GM03348 (cell line): ENCODE data around the gene ZSCAN29.

Experiments used
- DNase-seq: peaks from one replicate; pipeline ENCODE4 v3.0.0; 2012; ENCODE audit warnings: low spot score

The ZSCAN29 gene

GRCh38 chr15:43347114-43347513 lies 23.7 kb downstream of the ZSCAN29 start:
- DNase-seq, result no peak

DNA sequence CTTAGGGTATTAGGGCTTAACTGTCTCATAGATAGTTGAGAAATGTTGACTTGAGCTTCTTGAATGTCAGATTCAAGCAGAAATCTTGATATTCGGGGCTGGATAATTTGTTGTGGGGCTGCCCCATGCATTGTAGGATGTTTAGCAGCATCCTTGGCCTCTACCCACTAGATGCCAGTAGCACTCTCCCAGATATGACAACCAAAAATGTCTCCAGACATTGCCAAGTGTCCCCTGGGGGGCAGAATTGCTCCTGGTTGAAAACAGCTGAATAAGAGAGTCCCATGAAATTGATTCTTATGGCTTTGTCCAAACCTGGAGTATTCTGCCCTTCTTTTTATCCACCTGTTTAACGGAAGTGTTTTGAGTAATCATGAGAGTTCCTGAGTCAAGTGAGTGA lies 24.5 kb downstream of the ZSCAN29 start:
- no peak for DNase-seq

DNA sequence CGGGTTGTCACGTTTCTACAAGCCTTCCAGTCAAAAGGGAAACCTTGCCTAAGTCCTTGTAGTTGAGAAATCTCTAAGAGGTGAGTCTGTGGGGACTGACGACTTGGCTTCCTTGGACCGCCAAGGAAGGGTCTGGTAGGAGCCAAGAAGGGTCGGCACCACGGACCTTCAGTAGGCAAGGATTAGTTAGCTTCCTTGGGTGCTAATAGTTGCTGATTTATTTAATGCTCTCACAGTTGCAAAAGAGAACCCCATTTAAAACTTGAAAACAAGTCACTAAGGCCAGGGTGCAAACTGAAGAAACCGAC lies 40.1 kb downstream of the ZSCAN29 start:
- no peak for DNase-seq

- DNase-seq, result peak; percentile 94
Observed at GRCh38 chr15:43329960-43330779, 40.7 kb downstream of the ZSCAN29 start, which contains the start of gene LCMT2. LCMT2 (minus strand) TSS chr15:43330573; CDS start chr15:43330489, 84 bp downstream.

DNA sequence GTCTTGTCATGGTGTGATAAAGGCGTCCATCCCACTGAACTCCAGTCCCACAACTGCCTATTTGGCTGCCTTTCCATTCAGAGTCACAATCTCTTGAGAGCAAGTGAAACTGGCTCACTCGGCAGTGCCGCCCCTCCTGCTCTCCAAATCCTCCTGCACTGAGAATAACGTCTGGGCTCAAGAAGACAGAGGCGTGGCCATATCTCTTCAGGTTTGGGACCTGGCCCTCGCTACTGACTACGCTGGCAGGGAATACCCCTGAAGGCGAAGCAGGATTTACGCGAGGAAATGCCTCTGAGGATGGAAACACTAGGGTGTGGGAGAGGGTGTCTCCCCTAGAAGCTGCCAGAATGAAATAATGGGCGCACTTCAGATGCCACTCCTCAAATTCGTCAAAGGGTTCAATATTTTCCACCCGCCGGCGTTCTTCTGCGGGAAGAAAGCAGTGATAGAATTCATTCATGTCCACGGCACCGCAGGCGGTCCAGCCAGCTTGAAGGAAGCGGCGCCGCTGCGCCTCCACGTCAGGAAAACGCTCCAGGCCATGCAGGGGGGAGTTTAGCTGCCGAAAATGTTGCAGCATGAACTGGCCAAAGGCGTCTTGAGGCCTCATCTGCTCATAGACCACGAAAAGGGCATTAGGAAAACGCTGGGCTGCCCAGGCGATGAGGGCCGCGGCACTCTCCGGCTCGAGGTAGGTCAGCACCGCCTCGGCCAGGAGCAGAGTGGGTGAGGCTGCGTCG lies 41.5 kb downstream of the ZSCAN29 start:
- DNase-seq, result peak; percentile 11

DNA sequence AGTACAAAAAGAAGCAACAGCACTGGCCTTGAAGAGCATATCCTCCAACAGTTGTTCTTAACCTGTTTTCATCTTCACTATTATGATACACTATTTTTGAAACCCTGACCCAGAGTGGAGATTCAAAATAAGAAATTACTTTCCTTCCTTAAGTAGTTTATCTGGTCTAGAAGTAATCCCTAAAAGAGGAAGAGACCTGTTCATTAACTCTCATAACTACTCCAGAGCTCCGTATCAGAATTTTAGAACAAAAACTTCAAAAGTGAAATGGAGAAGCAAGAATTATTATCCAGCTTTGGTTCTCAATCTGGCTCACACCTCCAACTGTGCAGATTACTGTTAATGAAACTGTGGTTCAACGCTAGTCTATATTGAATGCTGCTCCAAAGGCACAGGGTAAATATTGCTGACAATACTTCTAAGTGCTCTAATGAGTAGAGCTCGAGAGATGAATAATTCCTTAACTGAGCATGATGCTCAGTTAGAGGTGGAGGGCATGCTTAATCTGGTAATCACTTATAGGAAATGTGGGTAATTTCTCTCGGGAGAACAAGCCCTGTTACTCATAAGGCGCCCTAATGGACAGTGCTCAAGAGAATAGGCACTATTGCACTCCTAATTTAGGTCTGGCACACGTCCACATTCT lies 45.7 kb downstream of the ZSCAN29 start:
- DNase-seq, result no peak

GRCh38 chr15:43318990-43319771 lies 51.7 kb downstream of the ZSCAN29 start:
- DNase-seq, result no peak

DNA sequence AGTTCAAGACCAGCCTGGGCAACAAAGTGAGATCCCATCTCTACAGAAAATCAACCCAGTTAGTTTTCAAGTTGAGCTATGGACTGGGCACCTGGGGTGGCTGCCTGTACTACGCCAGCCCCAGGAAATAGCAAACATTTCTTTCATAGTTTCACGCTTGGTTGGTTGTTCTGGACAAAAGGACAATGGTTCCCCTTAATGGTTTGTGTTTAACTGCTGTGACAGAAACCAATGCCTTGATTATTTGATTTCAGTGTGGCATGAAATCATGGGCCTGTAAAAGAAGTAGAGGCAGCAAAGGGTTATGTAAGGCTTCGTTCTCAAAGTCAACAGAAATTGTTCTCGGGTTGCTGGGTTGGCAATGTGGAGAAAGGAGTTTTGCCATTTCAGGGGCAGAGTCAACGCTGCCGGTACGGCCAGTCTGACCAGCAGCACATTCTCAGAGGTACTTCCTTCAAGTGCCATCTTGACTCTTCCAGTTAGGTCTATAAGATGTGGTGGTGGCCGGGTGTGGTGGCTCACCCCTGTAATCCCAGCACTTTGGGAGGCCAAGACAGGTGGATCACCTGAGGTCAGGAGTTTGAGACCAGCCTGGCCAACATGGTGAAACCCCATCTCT lies 53.2 kb downstream of the ZSCAN29 start:
- DNase-seq, result no peak

DNA sequence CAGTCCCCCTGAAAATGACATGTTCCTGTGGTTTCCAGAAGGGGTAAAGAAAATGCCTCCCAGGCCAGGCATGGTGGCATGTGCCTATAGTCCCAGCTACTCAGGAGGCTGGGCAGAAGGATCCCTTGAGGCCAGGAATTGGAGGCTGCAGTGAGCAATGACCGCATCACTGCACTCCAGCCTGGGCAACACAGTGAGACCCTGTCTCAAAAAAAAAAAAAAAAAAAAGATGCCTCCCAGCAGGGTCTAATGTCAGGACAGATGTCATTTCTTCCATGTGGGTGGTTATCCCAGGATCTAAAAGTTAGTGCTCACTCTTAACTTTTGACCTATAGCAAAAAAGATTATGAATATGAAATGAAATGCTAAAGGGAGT lies 53.9 kb downstream of the ZSCAN29 start:
- DNase-seq, result no peak

GRCh38 chr15:43316016-43316970 lies 54.5 kb downstream of the ZSCAN29 start:
- DNase-seq, result no peak

DNA sequence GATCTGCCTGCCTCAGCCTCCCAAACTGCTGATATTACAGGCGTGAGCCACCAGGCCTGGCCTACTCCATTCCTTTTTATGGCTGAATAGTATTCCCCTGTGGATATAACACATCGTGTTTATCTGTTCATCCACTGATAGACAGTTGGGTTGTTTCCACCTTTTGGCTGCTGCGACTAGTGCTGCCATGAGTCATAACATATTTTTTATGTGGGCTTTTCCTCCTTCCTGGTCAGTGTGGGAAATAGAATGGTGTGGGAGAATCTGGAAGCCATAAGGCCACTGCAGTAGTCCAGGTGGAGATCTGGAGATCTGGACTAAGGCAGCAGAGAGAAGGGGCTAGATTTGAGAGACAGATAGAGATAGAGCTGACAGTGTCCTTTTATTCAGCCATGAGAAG lies 56.7 kb downstream of the ZSCAN29 start:
- DNase-seq, result no peak

DNA sequence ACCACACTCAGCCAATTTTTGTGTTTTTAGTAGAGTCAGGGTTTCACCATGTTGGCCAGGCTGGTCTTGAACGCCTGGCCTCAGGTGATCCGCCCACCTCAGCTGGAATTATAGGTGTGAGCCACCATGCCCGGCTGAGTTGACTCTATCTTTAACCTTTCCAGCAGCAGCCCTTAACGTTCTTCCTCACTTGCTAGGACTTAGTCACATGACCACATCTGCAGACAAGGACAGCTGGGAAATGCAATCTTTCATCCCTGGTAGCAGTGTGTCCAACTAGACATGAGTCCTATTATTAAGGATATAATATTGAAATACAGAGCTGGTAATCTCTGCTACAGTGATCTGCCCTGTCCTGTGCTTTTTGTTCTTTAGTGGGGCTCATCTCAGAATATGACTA lies 58.5 kb downstream of the ZSCAN29 start:
- no peak for DNase-seq
